Hepatocyte (in vitro differentiated cells): Measurements from ENCODE around the gene ARSB. TPM values are rescaled to one million over a fixed set of nuclear protein-coding genes. Genes with fewer than 3 reads are reported as not detected.

Source experiments
- DNase-seq: peaks from one replicate; pipeline ENCODE4 v3.0.0-alpha.2; 2016; ENCODE audit warnings: low spot score
- H2AFZ ChIP-seq: fragments of 200-600 bp; sonication (generic); 2 replicates; pipeline ENCODE4 v1.6.0; 2016; ENCODE audit warnings: antibody characterized with exemption, mild to moderate bottlenecking
- H3K27ac ChIP-seq: fragments of 200-600 bp; sonication (generic); 2 replicates; pipeline ENCODE4 v1.5.1; 2016; ENCODE audit warnings: mild to moderate bottlenecking
- H3K27me3 ChIP-seq: fragments of 200-600 bp; sonication (generic); 2 replicates; pipeline ENCODE4 v1.6.1; 2016
- H3K36me3 ChIP-seq: fragments of 200-600 bp; sonication (generic); replicated peaks from 2 replicates; pipeline ENCODE4 v1.5.1; 2016; ENCODE audit warnings: low read depth; ENCODE audit not compliant: insufficient read depth
- H3K4me1 ChIP-seq: fragments of 200-600 bp; sonication (generic); 2 replicates; pipeline ENCODE4 v1.5.1; 2016; ENCODE audit warnings: mild to moderate bottlenecking, moderate library complexity; ENCODE audit not compliant: insufficient read depth
- H3K4me2 ChIP-seq: fragments of 200-600 bp; sonication (generic); 2 replicates; pipeline ENCODE4 v1.6.0; 2016
- H3K4me3 ChIP-seq: fragments of 200-600 bp; sonication (generic); 2 replicates; pipeline ENCODE4 v1.5.1; 2016; ENCODE audit warnings: mild to moderate bottlenecking
- H3K79me2 ChIP-seq: fragments of 200-600 bp; sonication (generic); 2 replicates; pipeline ENCODE4 v1.6.0; 2017; ENCODE audit warnings: mild to moderate bottlenecking
- H3K9me2 ChIP-seq: fragments of 200-600 bp; sonication (generic); replicated peaks from 2 replicates; pipeline ENCODE4 v1.6.0; 2017; ENCODE audit warnings: mild to moderate bottlenecking; ENCODE audit not compliant: insufficient read depth
- H3K9me3 ChIP-seq: fragments of 200-600 bp; sonication (generic); 2 replicates; pipeline ENCODE4 v1.5.1; 2016; ENCODE audit warnings: low read depth, mild to moderate bottlenecking
- H4K20me1 ChIP-seq: fragments of 200-600 bp; sonication (generic); 2 replicates; pipeline ENCODE4 v1.6.0; 2016; ENCODE audit warnings: mild to moderate bottlenecking; ENCODE audit not compliant: insufficient read depth, poor library complexity, severe bottlenecking
- EZH2 ChIP-seq: fragments of 200-600 bp; sonication (generic); IDR thresholded peaks from 2 replicates; pipeline ENCODE4 v1.6.1; 2016; ENCODE audit warnings: antibody characterized with exemption, mild to moderate bottlenecking, borderline replicate concordance
- EZH2phosphoT487 ChIP-seq: fragments of 200-600 bp; sonication (generic); IDR thresholded peaks from one replicate; pipeline ENCODE4 v1.6.1; 2018; ENCODE audit warnings: antibody characterized with exemption, mild to moderate bottlenecking, low read depth, moderate library complexity; ENCODE audit not compliant: unreplicated experiment, severe bottlenecking
- WGBS: methylation state at CpG from one replicate; pipeline ENCODE4 v1.1.6; 2016; ENCODE audit warnings: low lambda C conversion rate; ENCODE audit errors: missing lambda C conversion rate; 5-methylcytosine and 5-hydroxymethylcytosine counted together
- polyA plus RNA-seq: library from polyadenylated mRNA; unstranded; fragments of >200 nt; fragmentation: Nextera tagmentation; extraction: Ambion mirVana; gene quantifications from 2 replicates; pipeline ENCODE4 v1.2.1, GENCODE V29; 2016
- total RNA-seq: library from RNA; depleted of rRNA; stranded (reverse); fragments of >200 nt; gene quantifications from 2 replicates; pipeline ENCODE4 v1.2.3, GENCODE V29; 2014
- TF ChIP-seq, protein P1 (sequence below): fragments of 200-600 bp; sonication (generic); IDR thresholded peaks from 2 replicates; pipeline ENCODE4 v1.5.1; 2016; ENCODE audit warnings: antibody characterized with exemption, mild to moderate bottlenecking; ENCODE audit not compliant: poor library complexity

The ARSB gene
- total and polyA plus RNA-seq, 2 experiments from 2014 or later: 13.5 to 19.8 TPM

DNA sequence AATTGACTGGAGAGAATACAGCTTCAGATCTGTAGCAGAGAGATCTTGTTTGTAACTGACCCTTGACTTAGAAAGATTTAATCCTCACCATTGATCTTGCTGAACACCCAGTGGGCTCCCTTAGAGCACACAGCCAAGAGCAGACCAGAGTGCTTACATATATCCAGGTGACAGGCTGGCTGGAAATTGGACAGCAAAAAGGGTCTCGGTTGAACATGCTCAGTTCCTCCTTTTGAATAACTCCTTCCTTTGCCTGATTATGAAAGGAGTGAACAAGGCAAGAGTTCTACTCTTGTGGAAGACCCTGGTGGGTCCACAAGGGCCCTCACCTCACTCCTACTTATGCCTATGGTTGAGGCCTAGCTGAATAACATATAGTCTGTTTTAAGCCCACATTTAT lies 202.4 kb downstream of the ARSB start:
- H3K4me1 ChIP-seq: no peaks in the 10 kb centered on the region
- no peaks in the 10 kb centered on the region for H3K27me3 ChIP-seq
- no peaks in the 10 kb centered on the region for H3K79me2 ChIP-seq
- no peaks in the 10 kb centered on the region for H4K20me1 ChIP-seq
- no peak for DNase-seq
- TF ChIP-seq, protein P1, sequence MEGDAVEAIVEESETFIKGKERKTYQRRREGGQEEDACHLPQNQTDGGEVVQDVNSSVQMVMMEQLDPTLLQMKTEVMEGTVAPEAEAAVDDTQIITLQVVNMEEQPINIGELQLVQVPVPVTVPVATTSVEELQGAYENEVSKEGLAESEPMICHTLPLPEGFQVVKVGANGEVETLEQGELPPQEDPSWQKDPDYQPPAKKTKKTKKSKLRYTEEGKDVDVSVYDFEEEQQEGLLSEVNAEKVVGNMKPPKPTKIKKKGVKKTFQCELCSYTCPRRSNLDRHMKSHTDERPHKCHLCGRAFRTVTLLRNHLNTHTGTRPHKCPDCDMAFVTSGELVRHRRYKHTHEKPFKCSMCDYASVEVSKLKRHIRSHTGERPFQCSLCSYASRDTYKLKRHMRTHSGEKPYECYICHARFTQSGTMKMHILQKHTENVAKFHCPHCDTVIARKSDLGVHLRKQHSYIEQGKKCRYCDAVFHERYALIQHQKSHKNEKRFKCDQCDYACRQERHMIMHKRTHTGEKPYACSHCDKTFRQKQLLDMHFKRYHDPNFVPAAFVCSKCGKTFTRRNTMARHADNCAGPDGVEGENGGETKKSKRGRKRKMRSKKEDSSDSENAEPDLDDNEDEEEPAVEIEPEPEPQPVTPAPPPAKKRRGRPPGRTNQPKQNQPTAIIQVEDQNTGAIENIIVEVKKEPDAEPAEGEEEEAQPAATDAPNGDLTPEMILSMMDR: no peak
- no peak for TF ChIP-seq EZH2phosphoT487
- H3K27ac ChIP-seq: no peak overlapping the region
- H3K36me3 ChIP-seq: no peaks in the 10 kb centered on the region
- H3K9me2 ChIP-seq: no peaks in the 10 kb centered on the region
- WGBS: 94% methylated on average over 1 of the region's 1 CpG
- H2AFZ ChIP-seq: no peak overlapping the region
- no peak overlapping the region for H3K4me3 ChIP-seq
- H3K9me3 ChIP-seq: peaks cover 3% of the 10 kb centered on the region
- no peak overlapping the region for H3K4me2 ChIP-seq

DNA sequence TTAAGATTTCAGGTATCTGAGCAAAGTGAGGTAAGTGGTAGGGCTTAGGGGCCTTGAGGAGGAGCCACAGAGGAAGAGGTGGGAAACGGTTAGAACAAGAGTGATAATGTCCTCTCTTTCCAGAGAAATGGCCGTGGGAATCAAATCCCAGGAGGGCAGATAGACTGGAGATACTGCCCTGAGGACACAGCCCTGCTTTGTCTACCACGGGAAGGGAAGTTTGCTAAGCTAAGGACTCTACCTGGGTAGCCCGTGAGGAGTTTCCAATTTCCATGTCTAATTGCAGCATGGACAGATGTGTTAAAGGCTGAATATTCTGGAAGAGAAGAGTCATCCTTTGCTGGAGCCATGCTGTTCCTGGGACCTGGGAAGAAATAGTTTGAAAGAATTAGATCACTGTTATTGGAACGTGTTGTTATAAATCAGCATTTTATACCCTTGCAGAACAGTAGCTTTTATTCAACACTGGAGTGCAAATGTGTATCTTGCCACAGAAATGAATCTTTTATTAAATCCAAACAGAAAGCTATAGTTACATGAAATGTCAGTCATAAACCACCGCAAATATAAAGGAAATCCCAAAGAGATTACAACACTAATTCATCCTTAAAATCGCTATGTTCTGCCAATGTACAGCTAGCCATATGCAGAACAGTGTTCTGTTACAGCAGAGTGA lies 203.4 kb downstream of the ARSB start:
- Histone ChIP-seq H3K27me3 (no peaks in the 10 kb centered on the region), H3K27ac (no peak overlapping the region), H3K4me2 (no peak overlapping the region), H3K9me3 (peaks cover 3% of the 10 kb centered on the region), H4K20me1 (no peaks in the 10 kb centered on the region), H3K4me1 (no peaks in the 10 kb centered on the region), H3K9me2 (no peaks in the 10 kb centered on the region), H3K36me3 (no peaks in the 10 kb centered on the region), H3K4me3 (no peak overlapping the region), H3K79me2 (no peaks in the 10 kb centered on the region), H2AFZ (no peak overlapping the region)
- TF ChIP-seq, protein P1: no peak
- TF ChIP-seq EZH2phosphoT487 (no peak), EZH2 (no peak)
- 75% methylated on average over 7 of the region's 7 CpGs for whole genome bisulfite sequencing
- no peak for DNase-seq

DNA sequence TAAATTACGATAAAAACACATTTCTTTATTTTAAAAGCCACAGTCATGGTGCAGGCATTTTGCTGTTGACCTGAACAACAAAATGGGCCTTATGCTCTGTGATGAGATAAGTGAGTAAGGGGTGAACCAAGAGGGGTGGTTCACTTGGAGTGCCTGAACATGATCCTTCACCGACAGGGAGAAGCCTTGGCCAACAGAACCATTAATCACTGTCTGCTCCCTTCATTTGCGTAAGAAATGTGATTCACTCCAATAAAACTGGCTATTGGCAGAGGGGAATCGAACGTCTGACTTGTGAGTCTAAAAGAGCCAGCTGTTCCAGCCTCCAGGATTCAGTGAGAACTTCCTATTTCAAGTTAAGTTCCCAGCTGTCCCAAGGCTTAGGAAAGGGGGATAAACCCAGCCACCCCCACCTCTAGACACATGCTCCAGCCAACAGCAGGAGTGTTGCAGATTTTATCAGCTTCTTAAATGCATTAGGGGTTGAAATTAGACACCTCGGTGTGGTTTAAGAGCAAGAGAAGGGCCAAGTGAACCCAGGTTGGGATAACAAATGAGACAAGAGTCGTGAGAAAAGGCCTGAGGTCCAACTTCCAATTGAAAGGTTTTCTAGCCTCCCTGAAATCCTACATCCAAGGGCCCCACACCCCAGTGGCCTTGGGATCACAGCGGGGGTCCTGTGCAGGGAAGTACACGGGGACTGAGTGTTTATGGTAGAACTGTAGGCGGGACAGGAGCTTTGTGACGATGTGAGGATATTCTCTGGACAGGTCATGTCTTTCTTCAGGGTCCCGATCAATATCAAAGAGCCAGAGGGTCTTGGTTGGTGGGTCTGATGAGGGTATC lies 205.1 kb downstream of the ARSB start:
- TF ChIP-seq EZH2: no peak
- no peak for TF ChIP-seq EZH2phosphoT487
- TF ChIP-seq, protein P1: no peak
- Histone ChIP-seq H4K20me1 (no peaks in the 10 kb centered on the region), H3K27me3 (no peaks in the 10 kb centered on the region), H3K4me1 (no peaks in the 10 kb centered on the region), H3K4me2 (no peak overlapping the region), H3K4me3 (no peak overlapping the region), H3K27ac (no peak overlapping the region), H3K9me3 (peaks cover 3% of the 10 kb centered on the region), H3K9me2 (no peaks in the 10 kb centered on the region), H3K36me3 (no peaks in the 10 kb centered on the region), H3K79me2 (no peaks in the 10 kb centered on the region), H2AFZ (no peak overlapping the region)
- DNase-seq: no peak
- WGBS: 71% methylated on average over 12 of the region's 12 CpGs
